HG03439 (cell line): ENCODE data around the gene TSKU.
"Not testable (repeated sequence)": the region's sequence is repeated elsewhere in the genome, so short reads cannot be mapped to it uniquely, and the experiment has no call there.

ENCODE experiments used
- ATAC-seq: cut with Tn5 transposase; IDR thresholded peaks from one replicate; pipeline ENCODE4 v1.9.1; 2021; ENCODE audit warnings: mild to moderate bottlenecking, moderate library complexity; ENCODE audit not compliant: unreplicated experiment

The TSKU gene

DNA sequence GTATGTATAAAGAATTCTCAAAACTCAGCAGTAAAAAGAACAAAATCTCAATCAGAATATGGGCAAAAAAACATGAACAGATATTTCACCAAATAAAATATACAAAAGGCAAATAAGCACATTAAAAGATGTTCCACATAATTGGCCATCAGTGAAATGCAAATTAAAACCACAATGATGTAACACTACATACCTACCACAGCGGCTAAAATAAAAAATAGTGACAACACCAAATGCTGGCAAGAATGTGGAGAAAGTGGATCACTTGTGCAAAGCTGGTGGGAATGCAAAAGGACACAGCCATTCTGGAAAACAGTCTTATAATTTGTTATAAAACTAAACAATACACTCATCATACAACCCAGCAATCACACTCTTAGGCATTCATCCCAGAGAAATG lies 39.2 kb downstream of the TSKU start:
- ATAC-seq = no peak

GRCh38 chr11:76823481-76824028 lies 40.4 kb downstream of the TSKU start:
- ATAC-seq = no peak

- no peak for ATAC-seq
Observed at GRCh38 chr11:76824083-76824939, 41.2 kb downstream of the TSKU start.

- ATAC-seq = no peak
Observed at GRCh38 chr11:76824980-76825725, 42.0 kb downstream of the TSKU start.

DNA sequence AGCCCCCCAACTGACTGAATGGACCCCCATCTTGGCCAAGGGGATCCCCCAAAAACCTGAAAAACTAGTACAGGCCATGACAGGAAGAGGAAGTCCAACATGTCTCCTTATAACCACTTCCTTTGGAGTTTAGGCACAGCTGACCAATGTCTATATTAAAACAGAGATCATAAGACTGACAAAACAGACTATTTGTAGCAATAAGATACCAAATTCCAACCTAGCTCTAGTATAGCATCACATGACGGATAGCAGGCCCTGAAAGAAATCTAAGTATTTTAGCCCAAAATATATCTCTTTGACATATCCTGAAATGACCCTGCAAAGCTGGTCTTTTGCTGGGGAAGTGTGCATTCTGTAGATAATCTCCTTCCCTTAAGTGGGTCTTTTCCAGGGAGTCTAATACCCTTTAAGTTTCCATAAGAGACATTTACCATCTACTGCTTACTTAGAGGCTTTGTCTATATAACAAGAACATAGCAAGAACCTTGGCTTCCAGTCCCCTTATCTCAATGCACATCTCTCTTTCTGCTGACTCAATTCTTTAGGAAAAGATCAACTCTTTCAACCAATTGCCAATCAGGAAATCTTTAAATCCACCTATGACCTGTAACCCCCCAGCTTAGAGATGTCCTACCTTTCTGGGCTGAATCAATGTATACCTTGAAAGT lies 42.7 kb downstream of the TSKU start:
- ATAC-seq = no peak

- not testable (repeated sequence) for ATAC-seq
Observed at GRCh38 chr11:76826508-76826907, 43.4 kb downstream of the TSKU start.

GRCh38 chr11:76827005-76827404 lies 43.8 kb downstream of the TSKU start:
- ATAC-seq = not testable (repeated sequence)

DNA sequence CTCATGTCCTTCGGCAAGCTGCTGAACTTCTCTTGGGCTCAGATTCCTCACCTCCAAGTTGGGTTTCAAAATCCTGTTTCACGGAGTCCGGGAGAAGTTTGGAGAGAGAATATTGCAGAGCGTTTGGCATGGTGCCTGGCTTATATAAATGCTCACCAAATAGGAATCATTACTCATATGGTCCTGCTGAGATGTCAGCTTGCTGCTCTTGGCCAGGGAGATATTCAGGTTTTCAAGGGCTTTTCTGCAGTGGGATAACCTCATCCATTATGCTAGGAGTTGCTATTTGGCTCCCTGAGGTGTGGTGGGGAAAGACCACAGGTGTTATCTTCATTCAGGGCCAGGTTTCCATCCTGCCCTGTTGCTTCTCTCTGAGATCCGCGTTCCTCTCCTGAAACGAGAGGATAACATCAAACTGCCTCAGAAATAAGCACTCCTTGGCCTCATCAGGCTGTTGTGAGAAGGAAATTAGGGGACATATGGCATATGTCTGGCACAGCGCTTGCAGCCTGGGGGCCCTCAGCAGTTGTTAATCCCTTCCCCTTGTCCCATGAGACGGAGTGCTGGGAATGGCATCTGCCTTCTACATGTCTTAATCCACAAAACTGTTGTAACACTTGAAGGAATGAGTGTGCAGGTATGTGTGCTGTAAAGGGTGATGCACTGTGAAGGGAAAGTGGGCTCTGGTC lies 47.6 kb downstream of the TSKU start:
- ATAC-seq = no peak

DNA sequence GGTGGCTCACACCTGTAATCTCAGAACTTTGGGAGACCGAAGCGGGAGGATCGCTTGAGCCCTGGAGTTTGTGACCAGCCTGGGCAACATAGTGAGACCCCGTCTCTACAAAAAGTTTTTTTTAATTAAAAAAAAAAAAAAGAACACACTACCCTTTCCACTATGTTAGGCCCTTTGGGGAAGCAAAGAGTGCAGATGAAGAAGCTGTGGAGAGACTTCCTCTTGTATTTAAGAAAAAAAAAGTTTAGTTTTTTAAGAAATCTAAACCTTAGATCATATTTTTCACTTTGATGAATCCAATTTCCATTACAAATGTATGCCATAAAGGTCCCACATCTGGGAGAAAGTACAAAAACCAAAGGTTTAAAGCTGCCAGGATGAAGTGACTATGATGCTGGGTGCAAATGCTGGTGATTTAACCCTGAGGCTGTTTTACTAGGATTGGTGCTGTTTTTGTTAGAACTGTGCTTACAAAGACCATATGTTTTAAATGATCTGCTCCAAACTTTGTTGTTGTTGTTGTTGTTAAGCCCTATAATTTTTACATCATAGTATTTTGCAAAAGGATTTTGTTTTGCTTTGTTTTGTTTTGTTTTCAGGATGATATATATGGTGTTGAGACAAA lies 48.6 kb downstream of the TSKU start:
- ATAC-seq = no peak

DNA sequence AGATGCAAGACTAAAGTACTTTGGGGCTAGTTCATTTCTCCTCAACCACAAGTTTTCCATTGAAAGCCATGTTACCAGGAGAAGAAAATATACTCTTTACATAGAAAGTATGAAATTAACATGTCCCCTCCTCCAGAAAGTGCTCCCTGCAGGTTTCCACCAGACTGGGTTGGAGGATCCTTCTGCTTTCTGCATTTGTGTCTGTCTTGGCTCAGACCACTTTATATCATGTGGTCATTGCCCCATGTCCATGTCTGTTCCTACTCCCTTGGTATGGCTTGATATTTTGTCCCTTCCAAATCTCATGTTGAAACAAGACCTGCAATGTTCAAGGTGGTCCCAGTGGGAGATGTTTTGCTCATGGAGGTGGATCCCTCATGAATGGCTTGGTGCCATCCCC lies 49.2 kb downstream of the TSKU start:
- ATAC-seq = no peak

- ATAC-seq = no peak
Observed at GRCh38 chr11:76834151-76834550, 51.0 kb downstream of the TSKU start.

DNA sequence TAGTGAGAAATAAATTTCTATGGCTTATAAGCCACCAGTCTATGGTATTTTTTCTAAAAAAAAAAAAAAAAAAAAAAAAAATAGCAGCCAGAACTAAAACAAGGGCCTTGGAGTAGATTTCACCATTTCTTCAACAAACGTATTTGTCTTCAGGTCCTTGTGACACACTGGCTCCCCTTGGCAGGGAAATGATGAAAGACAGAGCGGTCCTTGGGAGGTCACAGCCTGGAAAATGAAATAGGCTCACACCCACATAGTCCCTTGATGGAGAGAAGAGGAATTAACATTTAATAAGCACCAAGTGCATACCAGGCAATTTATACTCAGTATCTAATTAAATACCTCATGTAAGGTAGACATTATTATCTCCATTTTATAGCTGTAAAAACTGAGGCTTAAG lies 51.9 kb downstream of the TSKU start:
- ATAC-seq = no peak

GRCh38 chr11:76835928-76836612 lies 52.9 kb downstream of the TSKU start:
- no peak for ATAC-seq

DNA sequence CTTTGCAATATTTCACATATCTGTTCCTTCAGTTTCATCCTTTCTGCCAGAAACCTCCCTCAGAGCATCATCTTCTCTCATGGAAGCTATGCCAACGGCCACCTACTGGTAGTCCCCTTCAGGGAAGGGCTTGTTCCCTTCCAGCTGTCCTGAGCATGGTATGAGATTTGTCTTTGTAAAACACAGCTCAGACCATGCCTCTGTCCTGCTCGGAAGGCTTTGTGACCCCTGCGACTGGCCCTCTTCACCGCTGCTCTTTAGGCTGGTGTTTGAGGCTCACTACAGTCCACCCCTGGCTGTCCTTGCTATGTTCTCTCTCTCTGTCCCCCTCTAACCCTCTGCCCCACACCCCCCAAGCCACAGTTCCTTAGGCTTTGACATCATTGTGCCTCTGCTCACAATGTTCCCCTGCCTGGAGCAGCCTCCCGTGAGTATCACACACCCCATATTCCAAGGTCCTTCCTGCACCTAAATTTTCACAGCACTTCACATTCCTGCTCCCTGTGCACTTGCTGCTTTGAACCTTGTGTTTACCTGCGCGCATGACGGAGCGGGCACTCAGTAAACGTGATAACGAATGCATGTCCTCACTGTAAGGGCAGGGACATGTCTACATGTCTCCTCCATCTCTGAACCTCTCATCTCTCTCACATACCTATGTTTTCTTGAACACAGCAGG lies 53.6 kb downstream of the TSKU start:
- ATAC-seq = no peak

DNA sequence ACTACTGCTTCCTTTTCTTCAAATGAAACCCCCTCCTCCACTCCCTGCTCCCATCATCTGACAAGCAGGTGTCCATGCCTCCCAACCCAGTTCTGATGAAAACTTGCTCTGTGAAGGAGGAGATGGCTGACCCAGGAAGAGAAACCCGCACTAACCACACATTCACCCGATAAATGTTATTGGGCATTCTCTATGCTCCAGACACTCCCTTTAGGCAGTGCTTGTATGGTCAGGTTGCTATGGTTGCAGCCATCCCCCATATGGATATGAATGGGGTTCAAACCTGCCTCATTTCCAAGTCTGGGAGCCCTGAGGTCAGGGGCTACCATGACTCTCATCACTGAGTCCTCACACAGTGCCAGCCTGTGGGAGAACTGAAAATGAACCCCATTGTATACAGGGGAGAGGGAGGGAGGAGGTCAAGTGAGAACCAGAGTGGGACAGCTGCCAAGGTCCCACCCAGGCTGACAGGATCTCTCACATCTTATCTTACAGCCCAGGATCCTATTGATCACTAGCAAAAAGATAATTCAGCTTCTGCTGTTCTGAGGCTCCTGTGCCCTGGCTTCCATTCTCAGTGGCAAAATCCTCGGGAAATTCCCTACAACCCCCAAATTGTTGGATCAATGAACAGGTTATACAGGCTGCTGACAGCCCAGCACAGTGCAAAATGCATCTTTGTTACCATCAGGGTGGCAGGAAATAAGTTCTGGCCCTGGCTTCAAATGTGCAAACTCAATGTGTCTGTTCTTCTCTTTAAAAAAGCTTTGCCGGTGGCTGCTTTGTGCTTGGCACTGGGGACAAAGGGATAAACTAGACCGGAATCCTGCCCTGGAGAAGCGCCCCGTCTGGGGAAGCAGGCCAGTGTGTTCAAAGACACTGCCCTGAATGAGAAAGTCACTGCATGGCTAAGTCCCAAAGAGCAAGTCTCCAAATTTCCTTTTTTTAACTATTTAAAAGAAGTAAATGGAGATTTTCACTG lies 54.8 kb downstream of the TSKU start:
- ATAC-seq = no peak

DNA sequence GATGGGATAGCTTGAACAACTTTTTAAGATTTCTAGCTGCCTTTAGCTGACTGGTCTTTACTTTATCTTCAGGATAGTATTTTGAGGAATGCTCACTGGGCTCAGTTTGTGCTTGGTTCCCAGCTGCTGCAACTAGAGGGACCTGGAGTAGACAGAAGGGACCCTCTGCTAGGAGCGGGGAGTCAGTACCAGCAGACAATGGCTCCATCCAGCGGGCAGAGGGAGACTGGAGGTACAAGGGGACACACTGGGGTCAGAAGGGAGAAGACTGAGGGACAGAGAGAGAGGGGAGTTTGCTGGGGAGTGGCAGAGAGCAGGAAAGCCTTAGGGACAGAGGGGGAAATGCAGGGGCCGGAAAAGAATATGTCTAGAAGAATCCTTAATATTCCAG lies 55.5 kb downstream of the TSKU start:
- ATAC-seq = no peak

GRCh38 chr11:76839311-76839710 lies 56.2 kb downstream of the TSKU start:
- no peak for ATAC-seq

DNA sequence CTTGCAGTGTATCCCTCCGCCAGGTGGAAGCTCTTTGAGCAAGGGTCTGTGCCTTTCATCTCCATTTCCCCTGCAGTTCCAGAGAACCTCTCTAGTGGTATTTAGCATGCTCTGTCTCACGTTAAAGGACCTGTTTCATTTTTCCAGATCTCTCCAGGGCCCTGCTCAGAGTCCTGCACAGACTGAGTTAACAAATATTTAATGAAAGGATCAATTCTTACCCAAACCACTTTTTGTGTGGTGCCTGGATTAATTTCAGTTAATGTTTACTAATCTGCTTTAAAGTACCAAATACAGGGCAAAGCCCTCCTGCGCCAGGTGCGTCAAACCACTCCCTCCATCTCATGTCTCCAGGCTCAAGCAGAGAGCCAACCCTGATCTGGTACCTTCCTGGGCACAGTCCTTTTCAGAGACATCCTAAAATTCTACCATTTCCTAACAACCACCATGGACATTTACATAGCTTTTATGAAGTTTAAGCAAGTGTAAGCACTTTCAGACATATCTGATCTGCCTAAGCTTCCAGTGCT lies 58.8 kb downstream of the TSKU start:
- no peak for ATAC-seq
